Nephron (organoid): ENCODE data around the gene CABP7.

Source experiments
- H3K27ac Mint-ChIP-seq, 3 experiments: 2 replicates each; pipeline ENCODE4 v1.8.0; 2020; ENCODE audit warnings: mixed read lengths in 3 of 3, mild to moderate bottlenecking in 2 of 3, moderate library complexity in 1 of 3
- H3K27me3 Mint-ChIP-seq: 2 replicates; pipeline ENCODE4 v1.8.0; 2021; ENCODE audit warnings: low read depth, mild to moderate bottlenecking, moderate library complexity, mixed read lengths
- H3K36me3 Mint-ChIP-seq: 2 replicates; pipeline ENCODE4 v1.8.0; 2020; ENCODE audit warnings: low read depth, mixed read lengths
- H3K4me1 Mint-ChIP-seq: 2 replicates; pipeline ENCODE4 v1.8.0; 2020; ENCODE audit warnings: mixed read lengths
- H3K4me3 Mint-ChIP-seq, 3 experiments: 2 replicates each; pipeline ENCODE4 v1.8.0; 2020; ENCODE audit warnings: mild to moderate bottlenecking in 3 of 3, mixed read lengths in 3 of 3, moderate library complexity in 2 of 3
- H3K9me3 Mint-ChIP-seq: 2 replicates; pipeline ENCODE4 v1.8.0; 2020; ENCODE audit warnings: mixed read lengths
- TF ChIP-seq, protein P1 (sequence below), 3 experiments: fragments of 200-600 bp; sonication (generic); IDR thresholded peaks; one replicate each; pipeline ENCODE4 v1.5.0; 2021; ENCODE audit warnings: antibody characterized with exemption in 3 of 3; ENCODE audit not compliant: unreplicated experiment in 3 of 3

Gene CABP7

DNA sequence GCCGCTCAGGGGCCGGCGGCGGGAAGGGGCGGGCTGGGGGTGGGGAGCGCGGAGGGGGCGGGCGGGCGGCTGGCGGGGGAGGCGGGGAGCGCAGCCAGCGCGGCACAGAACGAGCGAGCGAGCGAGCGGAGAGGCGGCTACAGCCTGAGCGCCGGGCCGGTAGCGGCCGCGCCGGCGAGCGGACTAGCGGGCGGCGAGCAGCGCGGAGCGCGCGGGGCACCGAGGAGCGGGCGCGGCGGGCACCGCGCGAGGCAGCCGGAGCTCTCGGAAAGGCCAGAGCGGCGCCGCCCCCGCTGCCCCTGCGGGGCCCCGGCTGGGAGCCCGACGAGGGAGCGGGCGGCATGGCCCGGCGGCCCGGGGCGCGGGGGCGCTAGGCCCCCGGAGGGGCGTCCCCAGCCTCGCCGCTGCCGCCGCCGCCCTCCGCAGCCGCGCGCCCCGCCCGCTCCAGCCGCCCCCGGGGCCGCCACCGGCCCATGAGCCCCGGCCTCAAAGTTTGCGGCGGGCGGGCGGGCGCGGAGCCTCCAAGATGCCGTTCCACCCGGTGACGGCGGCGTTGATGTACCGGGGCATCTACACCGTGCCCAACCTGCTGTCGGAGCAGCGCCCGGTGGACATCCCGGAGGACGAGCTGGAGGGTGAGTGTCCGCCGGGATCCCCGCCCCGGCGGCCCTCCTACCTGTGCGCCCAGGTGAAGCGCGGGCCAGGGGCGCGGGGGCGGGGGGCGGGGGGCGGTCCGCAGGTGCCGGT lies at the start of gene CABP7:
Gene CABP7, plus strand, starts transcription at position 105 of the 747 bp plus-strand sequence. Its CDS starts 422 bp downstream, at position 527.
- peaks cover 74% of the 10 kb centered on the region for H3K27me3 Mint-ChIP-seq
- H3K9me3 Mint-ChIP-seq: peaks cover 5% of the 10 kb centered on the region
- no peak within 1 kb of the TSS for H3K27ac Mint-ChIP-seq
- TF ChIP-seq, protein P1, sequence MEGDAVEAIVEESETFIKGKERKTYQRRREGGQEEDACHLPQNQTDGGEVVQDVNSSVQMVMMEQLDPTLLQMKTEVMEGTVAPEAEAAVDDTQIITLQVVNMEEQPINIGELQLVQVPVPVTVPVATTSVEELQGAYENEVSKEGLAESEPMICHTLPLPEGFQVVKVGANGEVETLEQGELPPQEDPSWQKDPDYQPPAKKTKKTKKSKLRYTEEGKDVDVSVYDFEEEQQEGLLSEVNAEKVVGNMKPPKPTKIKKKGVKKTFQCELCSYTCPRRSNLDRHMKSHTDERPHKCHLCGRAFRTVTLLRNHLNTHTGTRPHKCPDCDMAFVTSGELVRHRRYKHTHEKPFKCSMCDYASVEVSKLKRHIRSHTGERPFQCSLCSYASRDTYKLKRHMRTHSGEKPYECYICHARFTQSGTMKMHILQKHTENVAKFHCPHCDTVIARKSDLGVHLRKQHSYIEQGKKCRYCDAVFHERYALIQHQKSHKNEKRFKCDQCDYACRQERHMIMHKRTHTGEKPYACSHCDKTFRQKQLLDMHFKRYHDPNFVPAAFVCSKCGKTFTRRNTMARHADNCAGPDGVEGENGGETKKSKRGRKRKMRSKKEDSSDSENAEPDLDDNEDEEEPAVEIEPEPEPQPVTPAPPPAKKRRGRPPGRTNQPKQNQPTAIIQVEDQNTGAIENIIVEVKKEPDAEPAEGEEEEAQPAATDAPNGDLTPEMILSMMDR (IDR thresholded peaks at IDR 0.05; ENCODE audit: unreplicated experiment in 3 of 3): no peak
- H3K4me1 Mint-ChIP-seq: peaks cover 5% of the 10 kb centered on the region
- H3K36me3 Mint-ChIP-seq: no peaks in the 10 kb centered on the region
- H3K4me3 Mint-ChIP-seq: peak within 1 kb of the TSS; percentile 19 to 71 (median 25)

DNA sequence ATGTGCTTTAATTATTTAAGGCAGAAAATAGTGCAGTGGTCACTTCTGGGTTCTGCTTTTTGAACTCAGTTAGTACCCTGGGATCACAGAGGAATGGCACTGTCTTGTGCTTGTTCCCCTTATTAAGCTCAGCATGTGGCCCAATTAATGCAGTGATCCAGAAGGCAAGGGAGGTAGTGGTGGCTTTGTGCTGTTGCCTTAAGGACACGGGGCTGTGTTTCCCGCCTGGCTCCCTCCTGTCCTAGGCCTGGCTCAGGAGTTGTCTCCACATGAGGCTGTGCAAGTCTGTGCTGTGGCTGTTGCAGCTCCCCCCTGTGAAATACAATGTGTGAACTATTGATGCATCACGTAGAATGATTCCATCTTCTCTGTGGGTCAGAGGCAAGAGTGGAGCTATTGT lies 49.2 kb upstream of the CABP7 start:
- Mint-ChIP-seq H3K4me3 (no peak overlapping the region), H3K27ac (no peak overlapping the region)

DNA sequence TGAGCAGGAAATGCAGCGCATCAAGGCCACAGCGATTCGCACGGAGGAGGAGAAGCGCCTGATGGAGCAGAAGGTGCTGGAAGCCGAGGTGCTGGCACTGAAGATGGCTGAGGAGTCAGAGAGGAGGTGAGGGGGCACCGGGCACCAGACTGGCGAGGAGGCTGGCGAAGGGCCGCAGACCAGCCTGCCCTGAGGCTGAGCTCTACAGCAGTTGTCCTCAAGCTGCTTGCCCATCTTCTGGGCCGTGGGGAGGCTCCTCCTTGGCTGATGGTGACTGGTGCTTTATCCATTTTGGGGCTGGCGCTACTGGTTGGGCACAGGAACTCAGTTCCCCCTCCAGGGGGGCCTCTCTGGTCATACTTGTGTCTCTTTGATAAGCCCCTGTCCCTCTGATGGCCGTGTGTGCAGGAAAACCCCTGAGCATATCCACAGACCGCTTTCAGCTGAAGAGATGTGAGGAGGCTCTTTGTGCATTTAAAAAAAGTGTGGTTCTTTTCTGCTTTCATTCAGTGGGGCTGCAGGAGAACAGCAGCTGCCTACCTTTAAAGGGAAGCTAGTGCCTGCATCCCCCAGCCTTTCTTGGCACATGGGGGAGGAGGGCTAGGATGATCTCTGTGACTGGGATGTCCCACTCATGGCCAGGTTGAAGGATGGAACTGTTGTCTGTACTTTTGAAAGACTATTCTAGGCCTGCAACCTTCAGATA lies 46.3 kb upstream of the CABP7 start:
- peaks cover 71% of the 10 kb centered on the region for H3K36me3 Mint-ChIP-seq

More for the DNA sequence above, 49.2 kb upstream of the CABP7 start:
- H3K4me1 Mint-ChIP-seq: no peaks in the 10 kb centered on the region
- H3K27me3 Mint-ChIP-seq: no peaks in the 10 kb centered on the region
- TF ChIP-seq, protein P1 (IDR thresholded peaks at IDR 0.05; ENCODE audit: unreplicated experiment in 3 of 3): no peak
- H3K36me3 Mint-ChIP-seq: peaks cover 60% of the 10 kb centered on the region
- no peaks in the 10 kb centered on the region for H3K9me3 Mint-ChIP-seq

DNA sequence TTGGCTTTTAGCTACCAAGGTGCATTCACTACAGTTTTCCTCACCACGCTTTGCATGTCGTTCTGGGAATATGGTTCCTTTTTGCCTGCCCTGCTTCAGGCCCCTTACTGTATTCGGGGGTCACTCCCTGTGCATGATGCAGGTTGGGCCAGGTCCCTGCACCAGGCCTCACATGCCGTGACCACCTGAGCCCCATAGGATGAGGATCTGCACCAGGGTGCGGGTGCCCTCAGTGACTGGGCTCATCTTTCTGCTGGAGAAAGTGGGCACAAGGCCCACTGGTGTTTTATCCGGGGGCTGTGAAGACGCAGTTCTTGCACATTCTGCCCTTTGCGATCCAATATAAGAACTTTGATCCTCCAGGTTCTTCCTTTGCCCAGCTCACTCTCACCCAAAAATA lies 45.7 kb upstream of the CABP7 start:
- Mint-ChIP-seq H3K9me3 (no peaks in the 10 kb centered on the region), H3K4me1 (no peaks in the 10 kb centered on the region), H3K4me3 (no peak overlapping the region), H3K36me3 (peaks cover 69% of the 10 kb centered on the region), H3K27ac (no peak overlapping the region), H3K27me3 (no peaks in the 10 kb centered on the region)
- TF ChIP-seq, protein P1 (IDR thresholded peaks at IDR 0.05; ENCODE audit: unreplicated experiment in 3 of 3): no peak

More for the DNA sequence above, 46.3 kb upstream of the CABP7 start:
- Mint-ChIP-seq H3K27ac (no peak overlapping the region), H3K4me3 (no peak overlapping the region), H3K9me3 (no peaks in the 10 kb centered on the region), H3K27me3 (no peaks in the 10 kb centered on the region), H3K4me1 (no peaks in the 10 kb centered on the region)
- TF ChIP-seq, protein P1 (IDR thresholded peaks at IDR 0.05; ENCODE audit: unreplicated experiment in 3 of 3): no peak

DNA sequence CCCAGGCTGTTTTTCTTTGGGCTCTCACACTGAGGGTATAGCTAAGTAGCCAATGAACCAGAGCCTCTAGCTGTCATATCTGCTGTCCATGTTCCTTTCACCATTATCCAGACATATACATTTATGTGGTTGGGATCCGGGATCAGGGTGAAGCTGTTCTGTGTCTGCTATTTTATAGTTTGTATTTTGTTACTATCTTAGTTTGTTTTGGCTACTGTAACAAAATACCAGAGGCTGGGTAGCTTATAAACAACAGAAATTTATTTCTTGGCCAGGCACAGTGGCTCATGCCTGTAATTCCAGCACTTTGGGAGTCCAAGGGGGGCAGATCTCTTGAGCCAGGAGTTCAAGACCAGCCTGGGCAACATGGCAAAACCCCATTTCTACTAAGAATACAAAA lies 40.5 kb upstream of the CABP7 start:
- Mint-ChIP-seq H3K4me3 (no peak overlapping the region), H3K9me3 (no peaks in the 10 kb centered on the region), H3K36me3 (peaks cover 68% of the 10 kb centered on the region), H3K4me1 (no peaks in the 10 kb centered on the region), H3K27ac (no peak overlapping the region), H3K27me3 (no peaks in the 10 kb centered on the region)
- TF ChIP-seq, protein P1 (IDR thresholded peaks at IDR 0.05; ENCODE audit: unreplicated experiment in 3 of 3): no peak
